HFFc6 (cell line): ENCODE measurements around the gene DNAH17. TPM values are rescaled to one million over a fixed set of nuclear protein-coding genes. Genes with fewer than 3 reads are reported as not detected.
A peak's percentile ranks its signal among the peaks of the same experiment; 100 is the strongest.

ENCODE experiments used
- DNase-seq: peaks from one replicate; pipeline ENCODE4 v3.0.0-alpha.2; 2018
- H3K27ac Mint-ChIP-seq: 2 replicates; pipeline ENCODE4 v1.8.0; 2020; ENCODE audit warnings: mild to moderate bottlenecking, mixed read lengths
- H3K27me3 Mint-ChIP-seq: 2 replicates; pipeline ENCODE4 v1.8.0; 2021; ENCODE audit warnings: mild to moderate bottlenecking, moderate library complexity, mixed read lengths; ENCODE audit not compliant: insufficient read depth
- H3K36me3 Mint-ChIP-seq: 2 replicates; pipeline ENCODE4 v1.8.0; 2021; ENCODE audit warnings: low read depth, mixed read lengths
- H3K4me1 Mint-ChIP-seq: 2 replicates; pipeline ENCODE4 v1.8.0; 2020; ENCODE audit warnings: low read depth, mixed read lengths
- H3K4me3 Mint-ChIP-seq: 2 replicates; pipeline ENCODE4 v1.8.0; 2020; ENCODE audit warnings: mild to moderate bottlenecking, moderate library complexity, mixed read lengths
- H3K9me3 Mint-ChIP-seq: 2 replicates; pipeline ENCODE4 v1.8.0; 2020; ENCODE audit warnings: mild to moderate bottlenecking, mixed read lengths
- total RNA-seq, 6 experiments: library from RNA; stranded (reverse); fragmentation: NEBNext Ultra II Directional; extraction: Animal tissue kit (Norgen Biotek cat#: 25700); gene quantifications; 2 replicates in 1 of 6; 3 replicates in 5 of 6; pipeline ENCODE4 v1.2.3, GENCODE V29; 2021
- TF ChIP-seq, protein P1 (sequence below): fragments of 200-600 bp; sonication (generic); IDR thresholded peaks from 2 replicates; pipeline ENCODE4 v1.5.0; 2021; ENCODE audit warnings: antibody characterized with exemption, mild to moderate bottlenecking

The DNAH17 gene
- total RNA-seq, 6 experiments from 2014 or later: not detected

GRCh38 chr17:78602246-78602645 lies 25.1 kb upstream of the DNAH17 start:
- no peaks in the 10 kb centered on the region for H3K36me3 Mint-ChIP-seq

GRCh38 chr17:78601577-78602190 lies 24.5 kb upstream of the DNAH17 start:
- Mint-ChIP-seq H3K27ac (no peak overlapping the region), H3K36me3 (no peaks in the 10 kb centered on the region), H3K4me1 (peaks cover 27% of the 10 kb centered on the region), H3K9me3 (no peaks in the 10 kb centered on the region), H3K27me3 (peaks cover 14% of the 10 kb centered on the region), H3K4me3 (no peak overlapping the region)
- DNase-seq: no peak
- TF ChIP-seq, protein P1, sequence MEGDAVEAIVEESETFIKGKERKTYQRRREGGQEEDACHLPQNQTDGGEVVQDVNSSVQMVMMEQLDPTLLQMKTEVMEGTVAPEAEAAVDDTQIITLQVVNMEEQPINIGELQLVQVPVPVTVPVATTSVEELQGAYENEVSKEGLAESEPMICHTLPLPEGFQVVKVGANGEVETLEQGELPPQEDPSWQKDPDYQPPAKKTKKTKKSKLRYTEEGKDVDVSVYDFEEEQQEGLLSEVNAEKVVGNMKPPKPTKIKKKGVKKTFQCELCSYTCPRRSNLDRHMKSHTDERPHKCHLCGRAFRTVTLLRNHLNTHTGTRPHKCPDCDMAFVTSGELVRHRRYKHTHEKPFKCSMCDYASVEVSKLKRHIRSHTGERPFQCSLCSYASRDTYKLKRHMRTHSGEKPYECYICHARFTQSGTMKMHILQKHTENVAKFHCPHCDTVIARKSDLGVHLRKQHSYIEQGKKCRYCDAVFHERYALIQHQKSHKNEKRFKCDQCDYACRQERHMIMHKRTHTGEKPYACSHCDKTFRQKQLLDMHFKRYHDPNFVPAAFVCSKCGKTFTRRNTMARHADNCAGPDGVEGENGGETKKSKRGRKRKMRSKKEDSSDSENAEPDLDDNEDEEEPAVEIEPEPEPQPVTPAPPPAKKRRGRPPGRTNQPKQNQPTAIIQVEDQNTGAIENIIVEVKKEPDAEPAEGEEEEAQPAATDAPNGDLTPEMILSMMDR: no peak

More at GRCh38 chr17:78602246-78602645, 25.1 kb upstream of the DNAH17 start:
- peaks cover 20% of the 10 kb centered on the region for H3K27me3 Mint-ChIP-seq
- H3K4me3 Mint-ChIP-seq: no peak overlapping the region
- TF ChIP-seq, protein P1: no peak
- H3K4me1 Mint-ChIP-seq: peaks cover 24% of the 10 kb centered on the region
- no peak for DNase-seq
- H3K9me3 Mint-ChIP-seq: no peaks in the 10 kb centered on the region
- no peak overlapping the region for H3K27ac Mint-ChIP-seq

DNA sequence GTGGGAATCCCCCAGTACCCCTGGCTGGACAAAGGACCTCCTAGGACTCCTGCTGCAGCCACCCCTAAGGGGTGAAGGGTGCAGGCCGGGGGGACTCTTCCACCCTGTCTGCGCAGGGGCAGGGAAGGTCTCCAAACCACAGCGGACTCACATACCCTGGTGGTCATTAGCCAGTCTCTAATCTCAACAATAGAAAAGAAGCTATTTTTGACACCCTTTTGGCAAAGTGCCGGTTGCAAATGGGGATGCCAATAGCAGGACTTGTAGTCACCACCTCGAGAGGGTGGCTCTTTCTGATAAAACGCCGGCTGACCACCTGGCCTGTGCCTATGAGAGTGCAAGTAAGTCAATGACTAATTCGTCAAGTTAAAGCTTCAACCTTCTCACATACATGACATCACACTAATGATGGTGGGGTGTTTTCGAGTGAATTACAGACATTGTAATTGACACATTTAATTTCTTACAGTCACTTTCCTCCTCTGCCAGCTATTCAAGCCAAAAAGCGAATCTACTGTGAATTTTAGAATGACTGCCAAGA lies 23.1 kb upstream of the DNAH17 start:
- no peaks in the 10 kb centered on the region for H3K9me3 Mint-ChIP-seq
- peaks cover 27% of the 10 kb centered on the region for H3K4me1 Mint-ChIP-seq
- no peak for DNase-seq
- H3K36me3 Mint-ChIP-seq: no peaks in the 10 kb centered on the region
- H3K4me3 Mint-ChIP-seq: no peak overlapping the region
- H3K27me3 Mint-ChIP-seq: peaks cover 10% of the 10 kb centered on the region
- no peak overlapping the region for H3K27ac Mint-ChIP-seq
- TF ChIP-seq, protein P1: no peak

DNA sequence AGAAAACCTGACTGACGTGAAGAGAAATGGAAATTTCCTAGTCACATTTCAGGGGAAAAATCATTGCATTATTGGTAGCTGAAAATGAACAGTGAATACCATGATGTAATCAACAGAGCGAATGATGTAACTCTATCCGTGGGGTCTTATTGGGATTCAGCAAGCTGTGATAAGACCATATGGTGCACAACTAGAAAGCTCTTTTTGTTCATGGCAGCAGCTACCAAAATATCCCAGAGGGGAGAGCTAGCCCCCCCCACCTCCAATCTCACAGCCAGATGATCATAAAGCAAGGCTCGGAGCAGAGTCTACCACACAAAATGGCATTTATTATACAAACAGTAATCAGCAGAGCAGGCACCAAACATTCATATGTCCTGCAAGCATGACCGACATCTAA lies 22.2 kb upstream of the DNAH17 start:
- H3K27ac Mint-ChIP-seq: no peak overlapping the region
- H3K4me3 Mint-ChIP-seq: no peak overlapping the region
- no peaks in the 10 kb centered on the region for H3K9me3 Mint-ChIP-seq
- H3K4me1 Mint-ChIP-seq: peaks cover 27% of the 10 kb centered on the region
- H3K36me3 Mint-ChIP-seq: no peaks in the 10 kb centered on the region
- H3K27me3 Mint-ChIP-seq: peaks cover 8% of the 10 kb centered on the region
- TF ChIP-seq, protein P1: no peak
- DNase-seq: no peak

- no peaks in the 10 kb centered on the region for H3K9me3 Mint-ChIP-seq
- peak; percentile 31 for DNase-seq
- no peak overlapping the region for H3K4me3 Mint-ChIP-seq
- H3K27ac Mint-ChIP-seq: peak overlapping the region; percentile 45; the same call in 1 of the 2 replicates
- peaks cover 30% of the 10 kb centered on the region for H3K4me1 Mint-ChIP-seq
- peaks cover 5% of the 10 kb centered on the region for H3K27me3 Mint-ChIP-seq
- no peaks in the 10 kb centered on the region for H3K36me3 Mint-ChIP-seq
- TF ChIP-seq, protein P1: no peak
Observed at GRCh38 chr17:78598013-78598471, 20.8 kb upstream of the DNAH17 start.
